Germinal center (tissue), 1 donor: ENCODE results near the gene CNIH3.
"Not testable (repeated sequence)": the region's sequence is repeated elsewhere in the genome, so short reads cannot be mapped to it uniquely, and the experiment has no call there.

Experiments
- DNase-seq: peaks from one replicate; pipeline ENCODE4 v3.0.0; 2012; ENCODE audit warnings: mixed read lengths, low spot score

CNIH3 gene

DNA sequence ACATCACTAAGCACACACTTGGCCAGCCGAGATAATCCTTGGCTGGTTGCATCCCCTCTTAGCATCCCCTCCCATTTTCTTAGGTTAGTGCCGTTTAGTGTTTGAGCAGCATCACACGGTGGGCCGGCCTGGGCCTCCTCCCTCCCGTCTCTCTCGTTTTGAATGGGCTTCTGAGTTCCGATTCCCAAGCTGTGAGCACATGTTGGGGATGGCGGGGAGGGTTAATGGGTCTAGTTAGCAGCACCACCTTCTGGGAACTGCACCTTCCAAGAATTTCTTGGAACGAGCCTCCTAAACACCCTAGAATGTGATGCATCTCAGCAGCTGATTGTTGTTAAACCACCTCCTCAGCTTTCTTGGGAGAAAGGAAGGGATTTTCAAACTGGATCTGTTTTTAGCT, 73.3 kb downstream of the CNIH3 start:
- no peak for DNase-seq

DNA sequence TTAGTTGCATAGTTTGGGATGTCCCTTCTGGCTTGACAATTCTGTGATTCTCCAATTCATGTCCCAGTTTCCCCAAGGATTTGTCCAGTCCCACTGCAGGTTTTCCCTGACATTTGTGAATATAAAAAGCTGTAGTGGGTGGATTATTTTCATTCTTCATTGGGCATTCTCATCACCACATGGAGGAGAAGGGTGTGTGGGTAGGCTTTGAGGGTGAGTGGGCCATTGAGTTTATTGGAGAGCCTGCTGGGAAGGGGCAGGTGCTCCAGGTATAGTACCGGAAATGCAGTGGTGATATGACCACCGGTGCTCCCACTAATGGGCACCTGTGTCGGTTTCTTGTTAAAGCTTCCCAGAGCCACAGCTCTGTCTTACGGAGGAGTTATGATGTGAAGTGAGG, 74.5 kb downstream of the CNIH3 start:
- no peak for DNase-seq

GRCh38 chr1:224691148-224691925, 75.2 kb downstream of the CNIH3 start:
- no peak for DNase-seq

DNA sequence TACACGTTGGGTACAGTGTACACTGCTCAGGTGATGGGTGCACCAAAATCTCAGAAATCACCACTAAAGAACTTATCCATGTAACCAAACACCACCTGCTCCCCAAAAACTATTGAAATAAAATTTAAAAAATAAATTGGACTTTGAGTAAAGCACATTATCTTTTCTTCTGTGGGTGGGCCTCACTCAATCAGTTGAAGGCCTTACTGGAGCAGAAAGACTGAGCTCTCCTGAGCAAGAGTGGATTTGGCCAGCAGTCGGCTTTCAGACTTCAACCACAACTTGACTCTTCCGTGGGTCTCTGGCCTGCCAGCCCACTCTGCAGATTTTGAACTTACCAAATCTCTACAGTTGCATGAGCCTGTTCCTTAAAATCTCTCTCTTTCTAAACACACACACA, 78.9 kb downstream of the CNIH3 start:
- no peak for DNase-seq

GRCh38 chr1:224696021-224696420, 79.9 kb downstream of the CNIH3 start:
- no peak for DNase-seq

- no peak for DNase-seq
Measured at GRCh38 chr1:224696891-224697765, 81.0 kb downstream of the CNIH3 start.

DNA sequence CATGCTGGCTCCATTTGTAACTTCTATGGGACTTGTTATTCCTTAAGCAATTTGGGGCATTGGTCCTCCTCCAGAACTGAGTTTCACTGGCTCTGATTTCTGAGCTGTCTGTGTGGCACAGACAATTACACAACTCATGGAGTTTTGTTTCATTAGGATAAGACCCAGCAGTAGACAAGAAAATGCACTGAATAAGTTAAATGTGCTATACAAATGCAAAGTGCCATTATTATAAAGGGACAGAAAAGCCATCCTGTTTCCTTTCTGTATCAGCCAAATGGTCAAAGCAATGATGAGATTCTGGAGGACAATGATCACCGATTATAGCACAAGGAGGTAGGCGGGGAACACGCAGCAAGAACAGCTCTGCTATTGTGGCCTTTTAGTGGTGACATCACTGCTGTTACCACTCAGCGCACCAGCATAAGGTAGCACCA, 81.9 kb downstream of the CNIH3 start:
- no peak for DNase-seq

- DNase-seq: peak; percentile 24
Measured at GRCh38 chr1:224700918-224701531, 84.9 kb downstream of the CNIH3 start.

GRCh38 chr1:224703702-224704101, 87.6 kb downstream of the CNIH3 start:
- DNase-seq: no peak

- DNase-seq: no peak
Measured at GRCh38 chr1:224704107-224704735, 88.1 kb downstream of the CNIH3 start.

DNA sequence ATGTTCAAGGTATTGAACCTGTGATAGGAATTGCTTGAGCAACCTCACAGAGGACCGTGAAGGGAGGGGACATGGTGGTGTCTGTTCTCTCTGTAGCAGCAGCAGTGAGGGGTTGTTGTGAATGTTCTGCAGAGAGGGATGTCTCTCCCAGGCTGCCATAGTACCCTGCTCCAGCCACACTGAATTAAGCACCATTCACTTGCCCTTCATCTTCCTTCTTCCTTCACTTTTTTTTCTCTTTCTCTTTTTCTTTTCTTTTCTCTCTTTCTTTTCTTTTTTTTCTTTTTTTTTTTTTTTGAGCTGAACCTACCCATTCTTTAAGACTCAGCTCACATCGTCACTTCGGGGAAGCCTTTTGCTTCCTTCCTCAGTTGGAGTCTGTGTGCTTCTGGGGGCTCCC, 89.5 kb downstream of the CNIH3 start:
- no peak for DNase-seq

- DNase-seq: no peak
Measured at GRCh38 chr1:224707843-224708725, 92.0 kb downstream of the CNIH3 start.

- no peak for DNase-seq
Measured at GRCh38 chr1:224710196-224710595, 94.1 kb downstream of the CNIH3 start.

DNA sequence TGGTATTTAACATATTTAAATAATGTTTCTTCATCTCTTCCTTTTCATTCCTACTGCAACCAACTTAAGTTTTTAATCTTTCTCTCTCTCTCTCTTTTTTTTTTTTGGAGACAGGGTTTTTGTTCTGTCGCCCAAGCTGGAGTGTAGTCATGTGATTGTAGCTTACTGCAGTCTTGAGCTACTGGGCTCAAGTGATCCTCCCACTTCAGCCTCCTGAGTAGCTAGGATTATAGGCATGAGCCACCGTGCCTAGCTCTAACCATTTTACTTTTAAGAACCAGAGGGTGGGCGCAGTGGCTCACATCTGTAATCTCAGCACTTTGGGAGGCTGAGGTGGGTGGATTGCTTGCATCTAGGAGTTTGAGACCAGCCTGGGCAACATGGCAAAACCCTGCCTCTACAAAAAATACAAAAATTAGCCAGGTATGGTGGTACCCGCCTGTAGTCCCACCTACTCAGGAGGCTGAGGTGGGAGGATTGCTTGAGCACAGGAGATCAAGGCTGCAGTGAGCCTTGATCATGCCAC, 95.2 kb downstream of the CNIH3 start:
- DNase-seq: not testable (repeated sequence)

- no peak for DNase-seq
Measured at GRCh38 chr1:224711876-224712275, 95.8 kb downstream of the CNIH3 start.

DNA sequence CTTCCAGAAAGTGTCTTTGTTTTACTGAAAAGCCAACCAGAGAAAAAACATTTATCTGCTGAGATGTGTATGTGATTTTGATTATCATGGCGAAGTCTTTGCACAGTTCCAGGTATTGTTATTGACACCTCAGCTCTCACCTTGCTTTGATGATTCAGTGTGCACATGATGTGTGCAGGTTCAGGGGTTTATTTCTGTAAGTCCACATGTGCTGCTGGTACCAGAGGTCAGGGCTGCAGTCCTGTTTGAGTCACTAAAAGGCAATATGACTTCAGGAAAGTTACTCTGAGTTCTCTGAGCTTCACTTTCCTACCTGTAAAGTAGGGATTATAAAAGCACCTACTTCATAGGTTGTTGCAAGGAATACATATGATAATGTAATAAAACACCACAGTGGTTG, 97.1 kb downstream of the CNIH3 start:
- no peak for DNase-seq

DNA sequence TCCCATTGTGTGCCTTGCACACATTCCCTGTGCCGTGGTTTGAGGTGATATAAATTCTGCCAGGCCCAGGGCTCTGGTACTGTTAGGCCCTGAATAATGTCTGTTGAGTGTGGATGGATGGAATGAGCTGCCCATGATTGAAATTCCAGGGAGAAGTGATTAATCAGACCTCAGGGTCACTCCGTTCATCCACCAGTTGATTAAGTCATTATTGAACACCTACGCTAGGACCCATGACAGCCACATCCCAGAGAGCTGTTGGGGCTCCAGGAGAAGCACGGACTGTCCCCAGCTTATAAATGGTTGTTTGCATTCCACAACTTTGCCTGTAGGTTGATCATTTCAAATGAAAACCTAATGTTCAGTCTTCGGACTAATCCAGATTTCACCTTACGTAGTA, 98.4 kb downstream of the CNIH3 start:
- no peak for DNase-seq

GRCh38 chr1:224718470-224719053, 102.4 kb downstream of the CNIH3 start:
- no peak for DNase-seq

DNA sequence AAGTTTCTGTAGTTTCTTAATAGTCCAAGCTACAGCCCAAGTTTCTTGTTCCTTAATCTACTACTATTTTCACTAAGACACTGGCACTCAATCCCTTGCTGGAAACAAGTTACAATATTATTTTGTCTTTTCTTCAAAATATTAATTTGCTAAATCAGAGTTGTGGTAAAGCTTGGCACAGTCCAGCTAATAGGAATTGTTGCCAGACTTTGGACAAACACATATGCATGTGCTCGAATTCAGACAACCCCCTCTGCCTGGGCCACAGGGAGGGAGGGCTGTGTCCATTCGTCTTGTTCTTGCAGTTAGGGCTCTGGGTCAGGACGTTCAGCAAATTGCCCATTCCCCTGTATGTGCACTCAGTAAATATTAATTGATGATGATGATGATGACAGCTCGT, 103.6 kb downstream of the CNIH3 start:
- DNase-seq: no peak

- no peak for DNase-seq
Measured at GRCh38 chr1:224720216-224720615, 104.1 kb downstream of the CNIH3 start.

- DNase-seq: no peak
Measured at GRCh38 chr1:224721000-224721399, 104.9 kb downstream of the CNIH3 start.
